IMR-90 (cell line): ENCODE results near the gene SYNE1. TPM values are rescaled to one million over a fixed set of nuclear protein-coding genes. Genes with fewer than 3 reads are reported as not detected.

Source experiments
- ATAC-seq: fragments of 200-7000 bp; cut with Tn5 transposase; 2 replicates; pipeline ENCODE4 v1.9.1; 2020; ENCODE audit warnings: low read depth, mild to moderate bottlenecking, moderate library complexity
- BruUV-seq: library from RNA; stranded (reverse); fragments of 400-500 nt; replicated peaks from 2 replicates; lab custom pipeline; 2021; lab: Mats Ljungman, UMichigan
- CTCF ChIA-PET: fragments of 300-600 bp; formaldehyde crosslinking; extraction: SDS; loops from one replicate; lab custom pipeline; 2021; ENCODE audit warnings: antibody characterized with exemption; lab: Yijun Ruan, JAX
- POLR2A ChIA-PET: fragments of 300-600 bp; sonication (Branson Sonifier 250); formaldehyde crosslinking; loops from one replicate; lab custom pipeline; 2022; ENCODE audit warnings: antibody characterized with exemption; ENCODE audit not compliant: unreplicated experiment; lab: Charles Lee
- DNase-seq: peaks from one replicate; pipeline ENCODE4 v3.0.0; 2013
- H2AFZ ChIP-seq: replicated peaks from 2 replicates; pipeline ENCODE3; 2013; ENCODE audit warnings: low read length, mild to moderate bottlenecking; ENCODE audit not compliant: poor library complexity
- H2AK5ac ChIP-seq: 2 replicates; pipeline ENCODE4 v1.6.1; 2013; ENCODE audit warnings: low read depth, low read length, inconsistent platforms
- H2AK9ac ChIP-seq: replicated peaks from 2 replicates; pipeline ENCODE3; 2013; ENCODE audit warnings: mild to moderate bottlenecking, low read depth, low read length, moderate library complexity; ENCODE audit not compliant: poor library complexity
- H2BK120ac ChIP-seq: 2 replicates; pipeline ENCODE4 v1.6.1; 2013; ENCODE audit warnings: low read depth, low read length, inconsistent platforms
- H2BK15ac ChIP-seq: 3 replicates; pipeline ENCODE4 v1.6.1; 2013; ENCODE audit warnings: low read depth, low read length, inconsistent platforms
- H2BK20ac ChIP-seq: 2 replicates; pipeline ENCODE4 v1.6.1; 2013; ENCODE audit warnings: low read depth, mild to moderate bottlenecking, inconsistent platforms, low read length, moderate library complexity
- H2BK5ac ChIP-seq: 2 replicates; pipeline ENCODE4 v1.6.1; 2013; ENCODE audit warnings: mild to moderate bottlenecking, low read depth, low read length, inconsistent platforms; ENCODE audit not compliant: poor library complexity, severe bottlenecking
- H3K14ac ChIP-seq: replicated peaks from 2 replicates; pipeline ENCODE4 v1.6.1; 2013; ENCODE audit warnings: low read depth, low read length, inconsistent platforms
- H3K18ac ChIP-seq: 2 replicates; pipeline ENCODE4 v1.6.1; 2013; ENCODE audit warnings: low read depth, low read length, control low read depth
- H3K23ac ChIP-seq: 2 replicates; pipeline ENCODE4 v1.6.1; 2013; ENCODE audit warnings: low read depth, low read length, inconsistent platforms
- H3K27ac ChIP-seq: 2 replicates; pipeline ENCODE4 v1.5.1; 2013; ENCODE audit warnings: mild to moderate bottlenecking, control low read depth, low read length; ENCODE audit not compliant: insufficient read depth
- H3K27me3 ChIP-seq: 2 replicates; pipeline ENCODE4 v1.6.1; 2013; ENCODE audit warnings: low read length; ENCODE audit not compliant: control insufficient read depth, insufficient read depth
- H3K36me3 ChIP-seq: 2 replicates; pipeline ENCODE4 v1.6.1; 2013; ENCODE audit warnings: low read length, mixed read lengths; ENCODE audit not compliant: control insufficient read depth, insufficient read depth
- H3K4ac ChIP-seq: 2 replicates; pipeline ENCODE4 v1.6.1; 2013; ENCODE audit warnings: low read depth, low read length, inconsistent platforms
- H3K4me1 ChIP-seq: 2 replicates; pipeline ENCODE4 v1.6.1; 2013; ENCODE audit warnings: low read length, mixed read lengths; ENCODE audit not compliant: control insufficient read depth, insufficient read depth
- H3K4me2 ChIP-seq: 2 replicates; pipeline ENCODE4 v1.6.1; 2013; ENCODE audit warnings: low read depth, mild to moderate bottlenecking, control low read depth, low read length, moderate library complexity
- H3K4me3 ChIP-seq: 2 replicates; pipeline ENCODE4 v1.5.1; 2013; ENCODE audit warnings: low read depth, mild to moderate bottlenecking, control low read depth, low read length, moderate library complexity; ENCODE audit not compliant: insufficient read depth
- H3K56ac ChIP-seq: 2 replicates; pipeline ENCODE4 v1.6.1; 2013; ENCODE audit warnings: low read length, inconsistent platforms; ENCODE audit not compliant: insufficient read depth; ENCODE audit errors: extremely low read depth
- H3K79me1 ChIP-seq, 2 experiments: 2 replicates each; pipeline ENCODE4 v1.6.1; 2013; ENCODE audit warnings: low read length in 2 of 2, inconsistent platforms in 1 of 2, low read depth in 1 of 2
- H3K9ac ChIP-seq: 2 replicates; pipeline ENCODE4 v1.6.1; 2013; ENCODE audit warnings: low read depth, low read length, control low read depth
- H3K9me1 ChIP-seq: 2 replicates; pipeline ENCODE4 v1.6.1; 2013; ENCODE audit warnings: low read length, inconsistent platforms; ENCODE audit not compliant: insufficient read depth
- H3K9me3 ChIP-seq: 2 replicates; pipeline ENCODE4 v1.6.1; 2013; ENCODE audit warnings: low read length; ENCODE audit not compliant: control insufficient read depth, insufficient read depth
- H4K20me1 ChIP-seq: 2 replicates; pipeline ENCODE4 v1.6.1; 2013; ENCODE audit warnings: low read length, inconsistent platforms; ENCODE audit not compliant: insufficient read depth
- H4K5ac ChIP-seq: 2 replicates; pipeline ENCODE4 v1.6.1; 2013; ENCODE audit warnings: mild to moderate bottlenecking, low read depth, low read length, control low read depth
- H4K8ac ChIP-seq, 2 experiments: 2 replicates each; pipeline ENCODE4 v1.6.1; 2013; ENCODE audit warnings: low read depth in 2 of 2, low read length in 2 of 2, control low read depth in 1 of 2, inconsistent platforms in 1 of 2
- H4K91ac ChIP-seq: 2 replicates; pipeline ENCODE4 v1.6.1; 2013; ENCODE audit warnings: low read depth, low read length, inconsistent platforms; ENCODE audit not compliant: insufficient read depth
- MXI1 ChIP-seq: IDR thresholded peaks from 2 replicates; pipeline ENCODE4 v1.6.1; 2012; ENCODE audit warnings: low read depth, mild to moderate bottlenecking, low read length, moderate library complexity, borderline replicate concordance
- POLR2A ChIP-seq: IDR thresholded peaks from 2 replicates; pipeline ENCODE4 v1.6.1; 2012; ENCODE audit warnings: mild to moderate bottlenecking, low read depth, low read length
- RAD21 ChIP-seq: IDR thresholded peaks from 2 replicates; pipeline ENCODE4 v1.6.1; 2012; ENCODE audit warnings: low read length, improper control_type of control experiment
- WGBS, 2 experiments: methylation state at CpG; one replicate each; pipeline versions ENCODE4 v1.1.5 to v1.1.7; 2013; ENCODE audit warnings: missing lambda C conversion rate in 2 of 2; ENCODE audit not compliant: insufficient read length in 1 of 2; ENCODE audit errors: extremely low coverage in 2 of 2; 5-methylcytosine and 5-hydroxymethylcytosine counted together
- dilution Hi-C: fragments of 300-500 bp; cut with HindIII; formaldehyde crosslinking; loops from one replicate; pipeline ENCODE4 v1.14.3; 2018; ENCODE audit warnings: low sequenced_read_pairs; ENCODE audit not compliant: unreplicated experiment
- in situ Hi-C: fragments of 300-500 bp; cut with MboI; formaldehyde crosslinking; loops from 3 replicates; pipeline ENCODE4 v1.14.3; 2019; ENCODE audit warnings: low sequenced_read_pairs, inconsistent platforms, mixed read lengths
- intact Hi-C: fragments of 100-400 bp; cut with micrococcal nuclease; formaldehyde crosslinking; loops from 2 replicates; pipeline ENCODE4 v1.10.0; 2022
- polyA plus RNA-seq, 3 experiments: library from polyadenylated mRNA; depleted of rRNA; stranded (reverse); fragments of >200 nt; gene quantifications; 2 replicates each; pipeline ENCODE4 v1.2.3, GENCODE V29; 2012; ENCODE audit warnings: low replicate concordance in 1 of 3
- total RNA-seq: library from RNA; depleted of rRNA; stranded (reverse); fragments of >200 nt; gene quantifications from 2 replicates; pipeline ENCODE4 v1.2.3, GENCODE V29; 2012

The SYNE1 gene
- total and polyA plus RNA-seq, 2 of the 4 experiments (the other 2 are of a cell fraction): 34.1 to 159 TPM

- no peak overlapping the region for H3K4me2 ChIP-seq
- H2BK5ac ChIP-seq: no peak overlapping the region
- H3K9me1 ChIP-seq: peaks cover 3% of the 10 kb centered on the region; the same call in 1 of the 2 replicates
- H4K5ac ChIP-seq: no peak overlapping the region
- in situ Hi-C loops (no loop called here), intact Hi-C loops (no loop called here), dilution Hi-C loops (no loop called here)
- H3K56ac ChIP-seq: no peak overlapping the region
- H2AK5ac ChIP-seq: no peak overlapping the region
- no peaks in the 10 kb centered on the region for H4K20me1 ChIP-seq
- H3K9me3 ChIP-seq: no peaks in the 10 kb centered on the region
- no peak overlapping the region for H3K27ac ChIP-seq
- peaks cover 18% of the 10 kb centered on the region for H3K36me3 ChIP-seq
- no peak overlapping the region for H3K9ac ChIP-seq
- H2BK20ac ChIP-seq: no peak overlapping the region
- POLR2A ChIA-PET: no interaction called here
- no peak overlapping the region for H2BK15ac ChIP-seq
- no peak overlapping the region for H3K14ac ChIP-seq
- no peak overlapping the region for H2AFZ ChIP-seq
- no peak overlapping the region for H2AK9ac ChIP-seq
- CTCF ChIA-PET: interaction anchor here (0.5 to 0.9 kb wide), 2 partner anchors 10 to 12 kb away, joined by 3 to 4 read pairs; no protein-coding TSS in a partner anchor
- no peak overlapping the region for H3K23ac ChIP-seq
- no peak overlapping the region for H4K91ac ChIP-seq
- no TSS peak for BruUV-seq
- no peaks in the 10 kb centered on the region for H3K4me1 ChIP-seq
- WGBS, 2 experiments: 100% methylated on average over 2 of the region's 13 CpGs; no CpG with 5 or more reads in 1 of the 2 experiments
- H3K4ac ChIP-seq: no peak overlapping the region
- no peak for ATAC-seq
- no peaks in the 10 kb centered on the region for H3K27me3 ChIP-seq
- H3K18ac ChIP-seq: no peak overlapping the region
- no peak overlapping the region for H2BK120ac ChIP-seq
- no peak overlapping the region for H4K8ac ChIP-seq
- H3K4me3 ChIP-seq: no peak overlapping the region
- TF ChIP-seq RAD21 (no peak), MXI1 (no peak), POLR2A (no peak)
- peaks cover 0 to 9% of the 10 kb centered on the region in 2 experiments; a peak in 2 of 4 replicates for H3K79me1 ChIP-seq
- DNase-seq: no peak
Observed at GRCh38 chr6:152167641-152168603, 469.2 kb downstream of the SYNE1 start.
